ENCODE results near the gene RGL2. TPM values are rescaled to one million over a fixed set of nuclear protein-coding genes. Genes with fewer than 3 reads are reported as not detected.

Gene RGL2
- polyA plus RNA-seq, 1 donor (not counting 4 experiments of a cell fraction or from before 2014, with no cell fraction given): 33.6 TPM

DNA sequence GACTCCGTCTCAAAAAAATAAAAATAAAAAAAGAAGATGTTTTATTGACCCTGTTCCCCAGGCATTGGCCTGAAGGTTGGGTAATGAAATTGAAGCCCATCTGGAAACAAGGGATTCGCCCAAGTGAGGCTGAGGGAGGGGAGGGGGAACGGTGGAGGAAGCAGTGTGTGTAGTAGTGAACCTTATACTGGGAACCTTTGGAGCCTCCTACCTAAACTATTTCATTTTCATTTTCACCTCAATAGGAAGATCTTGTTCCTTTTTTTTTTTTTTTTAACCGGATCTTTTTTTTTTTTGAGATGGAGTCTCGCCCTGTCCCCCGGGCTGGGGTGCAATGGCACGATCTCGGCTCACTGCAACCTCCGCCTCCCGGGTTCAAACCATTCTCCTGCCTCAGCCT lies 32.0 kb upstream of the RGL2 start:
- Histone ChIP-seq H3K36me3 (ENCODE audit: control insufficient read depth in 2 of 2, extremely low read depth in 1 of 2, insufficient read depth in 2 of 2, low read length in 2 of 2) (no peaks in the 10 kb centered on the region), H3K9me3 (ENCODE audit: control insufficient read depth, low read depth, low read length) (no peaks in the 10 kb centered on the region), H3K9ac (ENCODE audit: control insufficient read depth, extremely low read depth, insufficient read depth, low read length) (no peak overlapping the region), H3K27me3 (ENCODE audit: control insufficient read depth, extremely low read depth, insufficient read depth, low read length) (no peaks in the 10 kb centered on the region), H4K20me1 (ENCODE audit: control insufficient read depth, extremely low read depth, insufficient read depth, low read length) (no peaks in the 10 kb centered on the region), H3K79me2 (ENCODE audit: control insufficient read depth, insufficient read depth, low read length) (no peaks in the 10 kb centered on the region), H3K9me1 (ENCODE audit: control insufficient read depth, extremely low read depth, insufficient read depth, low read length) (no peaks in the 10 kb centered on the region), H3K4me3 (ENCODE audit: control insufficient read depth in 2 of 3, extremely low read depth in 1 of 3, insufficient read depth in 2 of 3, low read depth in 1 of 3, low read length in 3 of 3) (no peak overlapping the region), H3K4me1 (ENCODE audit: control insufficient read depth, extremely low read depth, insufficient read depth, low read length) (no peaks in the 10 kb centered on the region), H2AFZ (ENCODE audit: control insufficient read depth, low read length) (no peak overlapping the region), H3K4me2 (ENCODE audit: control insufficient read depth, extremely low read depth, insufficient read depth, low read depth, low read length) (no peak overlapping the region), H3K27ac (ENCODE audit: control insufficient read depth, insufficient read depth, low read length) (no peak overlapping the region)
- FAIRE-seq (no peak), DNase-seq (ENCODE audit: low read depth, low spot score) (no peak)
- dilution Hi-C loops (cut with MboI; ENCODE audit: extremely low pct_ligation_motif_present, low sequenced_read_pairs): no loop called here
- TF ChIP-seq, protein P1, sequence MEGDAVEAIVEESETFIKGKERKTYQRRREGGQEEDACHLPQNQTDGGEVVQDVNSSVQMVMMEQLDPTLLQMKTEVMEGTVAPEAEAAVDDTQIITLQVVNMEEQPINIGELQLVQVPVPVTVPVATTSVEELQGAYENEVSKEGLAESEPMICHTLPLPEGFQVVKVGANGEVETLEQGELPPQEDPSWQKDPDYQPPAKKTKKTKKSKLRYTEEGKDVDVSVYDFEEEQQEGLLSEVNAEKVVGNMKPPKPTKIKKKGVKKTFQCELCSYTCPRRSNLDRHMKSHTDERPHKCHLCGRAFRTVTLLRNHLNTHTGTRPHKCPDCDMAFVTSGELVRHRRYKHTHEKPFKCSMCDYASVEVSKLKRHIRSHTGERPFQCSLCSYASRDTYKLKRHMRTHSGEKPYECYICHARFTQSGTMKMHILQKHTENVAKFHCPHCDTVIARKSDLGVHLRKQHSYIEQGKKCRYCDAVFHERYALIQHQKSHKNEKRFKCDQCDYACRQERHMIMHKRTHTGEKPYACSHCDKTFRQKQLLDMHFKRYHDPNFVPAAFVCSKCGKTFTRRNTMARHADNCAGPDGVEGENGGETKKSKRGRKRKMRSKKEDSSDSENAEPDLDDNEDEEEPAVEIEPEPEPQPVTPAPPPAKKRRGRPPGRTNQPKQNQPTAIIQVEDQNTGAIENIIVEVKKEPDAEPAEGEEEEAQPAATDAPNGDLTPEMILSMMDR (optimal IDR thresholded peaks at IDR 0.05 in 1 of 3, IDR thresholded peaks at IDR 0.05 in 1 of 3, conservative IDR thresholded peaks at IDR 0.05 in 1 of 3; ENCODE audit: extremely low read depth in 1 of 3, insufficient read depth in 2 of 3, low read length in 3 of 3): no peak
- TF ChIP-seq EZH2 (IDR thresholded peaks at IDR 0.05; ENCODE audit: low read length): no peak

DNA sequence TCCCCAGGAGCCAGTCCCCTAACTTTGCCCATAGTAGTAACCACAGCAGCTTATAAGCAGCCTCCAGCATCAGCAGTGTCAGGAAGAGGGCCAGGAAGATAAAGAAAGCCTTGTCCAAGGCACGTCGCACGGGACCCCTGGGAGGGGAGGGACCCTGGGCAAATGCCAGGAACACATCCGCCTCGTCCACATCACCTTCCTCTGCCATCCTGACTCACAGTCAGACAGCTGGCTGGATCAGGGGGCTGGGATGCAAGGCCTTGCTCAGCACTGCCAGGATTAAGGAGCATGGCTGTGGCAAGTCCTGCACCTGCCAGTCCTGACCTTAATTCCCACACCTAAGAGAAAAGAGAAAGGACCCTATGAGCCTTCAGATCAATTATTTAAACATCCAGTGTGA lies 30.3 kb upstream of the RGL2 start:
- Histone ChIP-seq H3K79me2 (ENCODE audit: control insufficient read depth, insufficient read depth, low read length) (no peaks in the 10 kb centered on the region), H3K4me1 (ENCODE audit: control insufficient read depth, extremely low read depth, insufficient read depth, low read length) (peaks cover 2% of the 10 kb centered on the region), H3K36me3 (ENCODE audit: control insufficient read depth in 2 of 2, extremely low read depth in 1 of 2, insufficient read depth in 2 of 2, low read length in 2 of 2) (no peaks in the 10 kb centered on the region), H2AFZ (ENCODE audit: control insufficient read depth, low read length) (no peak overlapping the region), H3K27ac (ENCODE audit: control insufficient read depth, insufficient read depth, low read length) (no peak overlapping the region), H3K4me2 (ENCODE audit: control insufficient read depth, extremely low read depth, insufficient read depth, low read depth, low read length) (no peak overlapping the region), H3K4me3 (ENCODE audit: control insufficient read depth in 2 of 3, extremely low read depth in 1 of 3, insufficient read depth in 2 of 3, low read depth in 1 of 3, low read length in 3 of 3) (no peak overlapping the region), H3K9me3 (ENCODE audit: control insufficient read depth, low read depth, low read length) (no peaks in the 10 kb centered on the region), H3K9me1 (ENCODE audit: control insufficient read depth, extremely low read depth, insufficient read depth, low read length) (no peaks in the 10 kb centered on the region), H3K9ac (ENCODE audit: control insufficient read depth, extremely low read depth, insufficient read depth, low read length) (no peak overlapping the region), H4K20me1 (ENCODE audit: control insufficient read depth, extremely low read depth, insufficient read depth, low read length) (no peaks in the 10 kb centered on the region), H3K27me3 (ENCODE audit: control insufficient read depth, extremely low read depth, insufficient read depth, low read length) (no peaks in the 10 kb centered on the region)
- TF ChIP-seq, protein P1 (optimal IDR thresholded peaks at IDR 0.05 in 1 of 3, IDR thresholded peaks at IDR 0.05 in 1 of 3, conservative IDR thresholded peaks at IDR 0.05 in 1 of 3; ENCODE audit: extremely low read depth in 1 of 3, insufficient read depth in 2 of 3, low read length in 3 of 3): no peak
- no peak for TF ChIP-seq EZH2 (IDR thresholded peaks at IDR 0.05; ENCODE audit: low read length)
- no peak for FAIRE-seq
- dilution Hi-C loops (cut with MboI; ENCODE audit: extremely low pct_ligation_motif_present, low sequenced_read_pairs): no loop called here
- DNase-seq (ENCODE audit: low read depth, low spot score): no peak
